COLO668 (cell line): ENCODE results near the gene BTRC.

Experiments used
- DNase-seq: peaks from one replicate; lab custom pipeline; 2025; ENCODE audit not compliant: unreplicated experiment; lab: John Stamatoyannopoulos, UW

The BTRC gene

GRCh38 chr10:101476383-101476782, 122.4 kb downstream of the BTRC start:
- DNase-seq = no peak

- DNase-seq = no peak
These were observed 125.0 kb downstream of the BTRC start for GRCh38 chr10:101478956-101479355.

- DNase-seq = no peak
These were observed 127.3 kb downstream of the BTRC start for GRCh38 chr10:101481256-101481655.

- DNase-seq = no peak
These were observed 128.6 kb downstream of the BTRC start for GRCh38 chr10:101482568-101482967.

GRCh38 chr10:101484175-101484745, 130.3 kb downstream of the BTRC start:
- DNase-seq = no peak

GRCh38 chr10:101485207-101485606, 131.2 kb downstream of the BTRC start:
- DNase-seq = no peak

GRCh38 chr10:101485681-101486554, 132.0 kb downstream of the BTRC start:
- DNase-seq = no peak

- DNase-seq = no peak
These were observed 133.4 kb downstream of the BTRC start for GRCh38 chr10:101487399-101487798.

- no peak for DNase-seq
These were observed 135.4 kb downstream of the BTRC start for GRCh38 chr10:101489355-101489754.

GRCh38 chr10:101490026-101490425, 136.1 kb downstream of the BTRC start:
- DNase-seq = no peak

- no peak for DNase-seq
These were observed 138.2 kb downstream of the BTRC start for GRCh38 chr10:101492205-101492604.

- DNase-seq = no peak
These were observed 138.8 kb downstream of the BTRC start for GRCh38 chr10:101492814-101493213.

GRCh38 chr10:101493249-101493648, 139.3 kb downstream of the BTRC start:
- no peak for DNase-seq

GRCh38 chr10:101493782-101494281, 139.9 kb downstream of the BTRC start:
- no peak for DNase-seq

- no peak for DNase-seq
These were observed 140.7 kb downstream of the BTRC start for GRCh38 chr10:101494650-101495049.

- DNase-seq = no peak
These were observed 141.5 kb downstream of the BTRC start for GRCh38 chr10:101495324-101495925.

GRCh38 chr10:101504438-101504837, 150.5 kb downstream of the BTRC start:
- no peak for DNase-seq

- DNase-seq = no peak
These were observed 153.1 kb downstream of the BTRC start for GRCh38 chr10:101506829-101507661.

- no peak for DNase-seq
These were observed 153.9 kb downstream of the BTRC start for GRCh38 chr10:101507828-101508227.

GRCh38 chr10:101511938-101512337, 158.0 kb downstream of the BTRC start:
- no peak for DNase-seq

- DNase-seq = no peak
These were observed 158.8 kb downstream of the BTRC start for GRCh38 chr10:101512738-101513137.
